SK-N-SH treated with all-trans-retinoic acid at 6 μM for 48 hours (cell line): ENCODE measurements around the gene B4GALT6.

Experiments
- CREB5 ChIP-seq: fragments of 250-450 bp; sonication (Bioruptor Pico); IDR thresholded peaks from 2 replicates; pipeline ENCODE4 v1.5.1; 2020; ENCODE audit warnings: low read depth, mild to moderate bottlenecking, moderate library complexity
- CSDC2 ChIP-seq: fragments of 250-450 bp; sonication (Bioruptor Pico); IDR thresholded peaks from 2 replicates; pipeline ENCODE4 v1.5.0; 2020; ENCODE audit warnings: mild to moderate bottlenecking, moderate library complexity
- ESRRG ChIP-seq: fragments of 250-450 bp; sonication (Bioruptor Pico); IDR thresholded peaks from 2 replicates; pipeline ENCODE4 v1.6.1; 2021; ENCODE audit warnings: mild to moderate bottlenecking
- PATZ1 ChIP-seq: fragments of 250-450 bp; sonication (Bioruptor Pico); IDR thresholded peaks from 2 replicates; pipeline ENCODE4 v1.8.0; 2020; ENCODE audit warnings: mild to moderate bottlenecking, moderate library complexity, borderline replicate concordance
- PPARA ChIP-seq: fragments of 250-450 bp; sonication (Bioruptor Pico); IDR thresholded peaks from 2 replicates; pipeline ENCODE4 v1.5.0; 2020; ENCODE audit warnings: mild to moderate bottlenecking, borderline replicate concordance
- RARB ChIP-seq: fragments of 250-450 bp; sonication (Bioruptor Pico); IDR thresholded peaks from 2 replicates; pipeline ENCODE4 v1.8.0; 2021; ENCODE audit warnings: mild to moderate bottlenecking, moderate library complexity
- TOX ChIP-seq: fragments of 250-450 bp; sonication (Bioruptor Pico); IDR thresholded peaks from 2 replicates; pipeline ENCODE4 v1.8.0; 2021; ENCODE audit warnings: mild to moderate bottlenecking, moderate library complexity, borderline replicate concordance
- ZC3H10 ChIP-seq: fragments of 250-450 bp; sonication (Bioruptor Pico); IDR thresholded peaks from 2 replicates; pipeline ENCODE4 v1.5.1; 2021; ENCODE audit warnings: mild to moderate bottlenecking, moderate library complexity
- ZFP3 ChIP-seq: fragments of 250-450 bp; sonication (Bioruptor Pico); IDR thresholded peaks from 2 replicates; pipeline ENCODE4 v1.5.0; 2020; ENCODE audit warnings: mild to moderate bottlenecking, moderate library complexity
- ZNF565 ChIP-seq: fragments of 450-650 bp; formaldehyde crosslinking; conservative IDR thresholded peaks from 2 replicates; pipeline ENCODE4 v1.5.0; 2020; ENCODE audit warnings: low read depth, mild to moderate bottlenecking, moderate library complexity

DNA sequence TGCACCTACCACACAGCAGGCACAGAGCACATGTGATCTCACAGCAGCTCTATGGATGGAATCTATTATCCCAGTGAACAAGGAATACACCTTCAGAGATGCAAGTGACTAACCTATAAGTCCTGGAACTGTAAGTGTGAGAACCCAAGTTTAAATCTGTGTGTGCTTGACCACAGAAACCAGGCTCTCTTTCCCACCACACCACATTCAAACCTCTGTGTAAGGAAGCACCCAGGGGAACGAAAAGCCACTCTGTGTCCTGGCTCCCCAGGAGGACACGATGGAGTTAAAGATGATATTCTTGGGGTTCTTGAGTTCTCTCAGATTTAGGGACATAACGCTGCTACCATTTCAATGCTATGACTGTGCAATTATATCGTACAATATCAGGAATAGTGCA, 53.8 kb downstream of the B4GALT6 start:
- TF ChIP-seq PPARA (CRISPR knock-in tag), result no peak
- no peak for TF ChIP-seq PATZ1 (CRISPR knock-in tag)
- TF ChIP-seq ZFP3 (CRISPR knock-in tag), result no peak
- TF ChIP-seq RARB (CRISPR knock-in tag), result no peak
- no peak for TF ChIP-seq ZNF565 (CRISPR knock-in tag)
- TF ChIP-seq TOX, result no peak
- no peak for TF ChIP-seq CREB5 (CRISPR knock-in tag)
- TF ChIP-seq ZC3H10 (CRISPR knock-in tag), result no peak
- TF ChIP-seq CSDC2 (CRISPR knock-in tag), result no peak
- TF ChIP-seq ESRRG, result no peak
